HG03460 (cell line): Measurements from ENCODE around the gene MIB2.

ENCODE experiments used
- ATAC-seq: cut with Tn5 transposase; IDR thresholded peaks from one replicate; pipeline ENCODE4 v1.9.1; 2021; ENCODE audit not compliant: unreplicated experiment

The MIB2 gene

GRCh38 chr1:1598051-1598719 lies 17.1 kb upstream of the MIB2 start:
- ATAC-seq: no peak

DNA sequence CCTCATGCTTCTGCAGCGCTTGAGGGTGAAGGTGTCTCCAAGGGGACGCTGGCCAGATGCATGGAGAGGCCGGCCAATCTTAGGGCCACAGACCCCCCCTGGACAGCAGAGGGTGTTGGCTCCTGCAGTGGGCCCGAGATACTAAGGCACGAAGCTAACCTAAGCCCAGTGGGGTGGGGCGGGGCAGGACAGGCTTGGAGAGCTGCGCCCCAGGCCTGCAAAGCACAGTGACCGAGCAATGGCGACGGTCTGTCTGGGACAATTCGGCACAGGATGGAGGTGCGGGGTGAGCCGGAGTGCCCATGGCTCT lies 16.6 kb upstream of the MIB2 start:
- no peak for ATAC-seq

DNA sequence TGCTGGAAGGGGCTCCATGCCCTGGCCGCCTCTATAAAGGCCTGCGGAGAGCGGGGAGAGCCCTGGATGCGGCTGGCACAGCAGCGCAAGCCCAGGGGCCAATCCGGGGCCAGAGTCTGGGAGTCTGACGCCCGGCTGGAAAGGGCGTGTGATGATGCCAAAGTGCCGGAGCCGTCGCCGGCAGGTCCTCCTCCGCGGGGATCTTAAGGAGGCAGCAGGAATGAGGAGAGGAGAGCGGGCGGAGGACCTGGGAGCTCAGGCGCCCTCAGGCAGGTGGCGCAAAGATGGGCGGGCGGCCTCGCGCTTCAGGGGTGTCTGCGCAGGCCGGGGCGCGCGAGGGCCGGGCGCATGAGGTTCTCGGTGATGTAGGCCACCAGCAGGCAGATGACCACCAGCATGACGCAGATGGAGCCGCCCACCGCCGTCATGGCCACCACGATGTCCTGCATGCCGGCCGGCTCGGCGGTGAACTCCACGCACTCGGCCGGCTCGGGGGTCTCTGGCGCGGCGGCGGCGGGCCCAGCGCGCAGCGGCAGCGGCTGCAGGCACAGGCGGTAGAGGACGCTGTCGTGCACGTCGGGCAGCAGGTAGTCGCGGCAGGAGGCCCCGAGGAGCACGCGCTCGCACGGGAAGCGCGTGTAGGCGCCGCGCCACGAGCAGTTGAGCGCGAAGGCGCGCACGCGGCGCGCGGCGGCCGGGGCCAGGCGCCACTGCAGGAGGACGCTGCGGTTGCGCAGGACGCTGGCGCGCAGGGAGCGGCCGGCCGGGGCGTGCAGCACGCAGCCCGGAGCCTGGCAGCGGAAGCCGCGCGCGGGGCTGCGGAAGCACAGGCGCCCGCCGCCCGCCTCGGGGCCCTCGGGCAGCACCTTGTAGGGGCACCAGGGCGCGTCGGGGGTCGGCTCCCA lies 16.0 kb upstream of the MIB2 start:
- no peak for ATAC-seq

GRCh38 chr1:1599935-1600860 lies 15.1 kb upstream of the MIB2 start, which contains the start of gene FNDC10:
Gene FNDC10, minus strand, starts transcription at chr1:1600135. Its CDS starts 120 bp downstream, at chr1:1600015.
- no peak for ATAC-seq

DNA sequence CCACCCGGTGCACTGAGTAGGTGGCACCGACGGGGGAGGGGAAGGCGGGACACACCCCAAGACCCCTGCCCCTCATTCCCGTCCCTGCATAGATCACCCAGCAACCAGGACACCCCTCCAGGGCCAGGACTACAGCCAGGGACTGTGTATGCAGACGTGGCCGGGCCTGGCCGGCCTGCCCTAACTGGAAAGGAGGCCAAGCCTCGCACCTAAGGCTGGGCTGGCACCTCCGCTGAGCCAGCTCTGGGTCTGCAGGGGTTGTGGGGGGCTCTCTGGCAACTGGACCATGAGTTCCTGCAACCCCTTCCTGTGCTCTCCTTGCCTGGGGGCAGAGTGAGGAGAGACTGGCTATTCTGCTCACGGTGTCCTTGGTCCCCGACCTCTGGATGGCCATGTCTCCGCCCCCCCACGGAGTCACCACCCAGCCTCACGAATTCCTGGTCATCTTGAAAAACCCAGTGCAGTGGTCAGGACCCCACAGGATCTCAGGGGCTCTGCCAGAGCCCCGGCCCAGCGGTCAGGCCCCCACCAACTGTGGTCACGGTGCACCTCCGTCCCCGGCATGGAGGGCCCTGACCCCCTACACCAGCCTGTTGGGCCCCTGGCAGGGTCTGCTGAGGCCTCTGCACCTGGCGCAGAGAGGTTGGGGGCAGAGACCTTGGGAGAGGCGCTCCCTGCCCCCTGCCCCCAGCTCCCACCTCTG lies 14.3 kb upstream of the MIB2 start:
- no peak for ATAC-seq

- no peak for ATAC-seq
Observed at GRCh38 chr1:1601564-1602303, 13.6 kb upstream of the MIB2 start.

GRCh38 chr1:1602304-1602967 lies 12.9 kb upstream of the MIB2 start:
- ATAC-seq: no peak

- ATAC-seq: no peak
Observed at GRCh38 chr1:1602968-1603506, 12.3 kb upstream of the MIB2 start.

DNA sequence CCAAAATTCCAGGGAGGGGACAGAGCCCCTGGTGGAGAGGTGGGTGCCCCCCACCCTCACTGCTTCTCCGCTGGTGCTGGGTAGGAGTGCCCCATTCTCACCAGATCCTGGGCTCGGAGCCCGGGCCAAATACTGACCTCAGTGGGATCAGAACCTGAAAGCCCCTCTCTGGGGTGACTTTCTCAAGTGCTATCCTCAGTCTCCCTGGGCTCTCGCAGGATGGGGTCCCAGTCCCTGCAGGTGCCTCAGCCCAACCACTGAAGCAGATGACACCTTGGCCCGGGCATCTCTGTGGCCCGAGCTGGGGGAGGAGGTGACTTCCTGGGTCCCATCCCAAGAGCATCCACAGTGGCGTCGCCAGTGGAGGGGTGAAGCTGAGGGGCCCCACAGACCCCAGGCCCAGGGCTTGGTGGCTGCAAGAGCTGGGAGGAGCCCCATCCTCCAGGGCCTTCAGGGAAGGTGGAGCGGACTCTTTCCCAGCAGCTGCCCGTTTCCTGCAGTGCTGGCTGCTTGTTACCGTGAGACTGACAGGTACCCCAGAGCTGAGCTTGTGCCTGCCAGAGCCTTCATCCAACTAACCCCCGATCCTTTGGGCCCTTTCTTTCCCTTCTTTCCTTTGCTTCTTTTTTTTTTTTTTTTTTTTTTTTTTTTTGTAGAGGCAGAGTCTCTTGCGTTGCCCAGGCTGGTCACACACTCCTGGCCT lies 11.5 kb upstream of the MIB2 start:
- ATAC-seq: no peak

GRCh38 chr1:1604374-1605033 lies 10.8 kb upstream of the MIB2 start:
- no peak for ATAC-seq

DNA sequence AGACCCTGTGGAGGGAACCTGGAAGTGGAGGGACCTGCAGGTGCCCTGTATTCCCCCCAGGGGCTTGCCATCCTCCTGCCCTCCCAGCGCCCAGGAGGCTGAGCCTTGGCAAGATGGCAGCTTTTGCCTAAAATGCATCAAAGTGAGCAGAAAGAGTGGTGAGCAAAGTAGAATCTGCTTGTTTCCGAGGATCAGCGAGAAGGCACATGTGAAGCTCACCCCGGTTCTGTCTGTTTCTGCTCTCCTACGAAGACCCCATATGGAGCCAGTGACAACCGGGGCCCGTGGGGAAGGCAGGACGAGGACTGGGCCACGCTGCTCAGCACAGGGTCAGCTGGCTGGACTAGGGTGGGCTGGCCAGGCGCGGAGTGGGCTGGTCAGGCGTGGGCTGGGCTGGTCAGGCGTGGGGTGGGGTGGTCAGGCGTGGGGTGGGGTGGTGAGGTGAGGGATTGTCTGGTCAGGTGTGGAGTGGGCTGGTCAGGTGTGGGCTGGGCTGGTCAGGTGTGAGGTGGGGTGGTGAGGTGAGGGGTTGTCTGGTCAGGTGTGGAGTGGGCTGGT lies 10.2 kb upstream of the MIB2 start:
- no peak for ATAC-seq

- ATAC-seq: no peak
Observed at GRCh38 chr1:1605724-1606123, 9.6 kb upstream of the MIB2 start.

DNA sequence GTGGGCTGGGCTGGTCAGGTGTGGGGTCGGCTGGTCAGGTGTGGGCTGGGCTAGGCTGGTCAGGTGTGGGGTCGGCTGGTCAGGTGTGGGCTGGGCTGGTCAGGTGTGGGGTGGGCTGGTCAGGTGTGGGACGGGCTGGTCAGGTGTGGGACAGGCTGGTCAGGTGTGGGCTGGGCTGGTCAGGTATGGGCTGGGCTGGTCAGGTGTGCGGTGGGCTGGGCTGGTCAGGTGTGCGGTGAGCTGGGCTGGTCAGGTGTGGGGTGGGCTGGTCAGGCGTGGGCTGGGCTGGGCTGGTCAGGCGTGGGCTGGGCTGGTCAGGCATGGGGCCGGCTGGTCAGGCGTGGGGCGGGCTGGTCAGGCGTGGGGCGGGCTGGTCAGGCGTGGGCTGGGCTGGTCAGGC lies 9.1 kb upstream of the MIB2 start:
- ATAC-seq: no peak

DNA sequence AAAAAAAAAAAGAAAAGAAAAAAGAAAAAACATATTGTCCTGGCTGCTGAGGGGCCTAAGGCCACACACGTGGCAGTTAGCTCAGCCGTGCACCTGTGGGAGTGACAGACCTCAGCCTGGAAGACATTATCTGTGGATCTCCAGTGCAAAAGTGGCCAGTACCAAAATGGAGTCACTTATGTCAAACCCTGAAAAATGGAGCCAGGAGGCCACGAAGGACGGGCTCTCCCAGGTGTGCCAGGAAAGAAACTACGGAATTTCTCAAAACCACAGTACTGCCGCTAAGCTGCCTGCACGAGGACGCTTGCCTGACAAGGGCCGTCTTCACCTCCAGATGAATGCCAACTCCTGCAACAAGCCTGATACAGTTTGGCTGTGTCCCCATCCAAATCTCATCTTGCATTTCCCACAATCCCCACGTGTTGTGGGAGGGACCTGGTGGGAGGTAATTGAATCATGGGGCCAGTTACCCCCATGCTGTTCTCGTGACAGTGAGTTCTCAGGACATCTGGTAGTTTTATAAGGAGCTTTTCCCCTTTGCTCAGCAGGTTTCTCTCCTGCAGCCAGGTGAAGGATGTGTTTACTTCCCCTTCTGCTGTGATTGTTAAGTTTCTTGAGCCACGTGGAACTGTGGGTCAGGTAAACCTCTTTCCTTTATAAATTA lies 5.3 kb upstream of the MIB2 start:
- no peak for ATAC-seq

DNA sequence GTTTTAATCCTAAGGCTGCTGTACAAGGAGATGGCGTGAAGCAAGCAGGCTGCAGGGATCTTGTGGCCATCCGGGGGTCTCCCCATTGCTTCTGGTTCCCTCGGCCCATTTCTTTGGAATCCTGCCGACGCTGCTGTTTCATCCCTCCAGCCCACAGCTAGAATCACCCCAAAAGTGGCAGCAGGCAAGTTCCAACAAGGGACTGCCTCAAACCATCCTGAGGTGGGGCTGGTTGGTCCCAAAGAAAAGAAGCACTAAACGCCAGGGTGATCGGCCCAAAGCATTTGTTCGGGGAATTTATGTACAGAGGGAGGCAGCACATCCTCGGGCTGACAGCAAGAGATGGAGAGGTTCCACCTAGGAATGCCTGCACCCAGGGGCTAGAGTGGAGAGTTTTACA lies 4.5 kb upstream of the MIB2 start:
- no peak for ATAC-seq

GRCh38 chr1:1612104-1612400 lies 3.2 kb upstream of the MIB2 start:
- no peak for ATAC-seq

DNA sequence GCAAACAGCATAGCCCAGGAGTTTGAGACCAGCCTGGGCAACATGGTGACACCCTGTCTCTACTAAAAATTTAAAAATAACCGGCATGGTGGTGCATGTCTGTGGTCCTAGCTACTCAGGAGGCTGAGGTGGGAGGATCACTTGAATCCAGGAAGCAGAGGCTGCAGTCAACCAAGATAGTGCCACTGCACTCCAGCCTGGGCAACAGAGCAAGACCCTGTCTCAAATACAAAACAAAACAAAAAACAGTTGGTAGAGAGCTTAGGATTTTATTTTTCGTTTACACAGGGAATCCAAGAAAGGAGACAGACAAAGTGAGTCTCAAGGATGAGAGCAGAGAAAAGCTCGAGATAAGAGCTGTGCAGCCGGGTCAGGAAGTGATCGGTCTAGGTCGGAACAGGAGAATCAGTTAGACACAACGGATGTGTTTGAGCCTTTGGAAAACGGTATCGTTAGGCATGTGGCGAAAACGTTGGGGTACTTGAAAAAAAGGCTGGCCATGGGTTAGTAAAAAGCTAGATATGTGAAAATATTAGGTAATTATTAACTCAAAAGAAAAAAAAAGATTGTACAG lies 1.7 kb upstream of the MIB2 start:
- ATAC-seq: no peak
